PC-3 (cell line): Measurements from ENCODE around the gene NSFL1C. TPM values are rescaled to one million over a fixed set of nuclear protein-coding genes. Genes with fewer than 3 reads are reported as not detected.
A peak's percentile ranks its signal among the peaks of the same experiment; 100 is the strongest.

Experiments
- ATAC-seq: fragments of 200-7000 bp; cut with Tn5 transposase; 2 replicates; pipeline ENCODE4 v1.9.1; 2020; ENCODE audit warnings: mild to moderate bottlenecking, moderate library complexity
- BruUV-seq: library from RNA; stranded (reverse); fragments of 400-500 nt; replicated peaks from 2 replicates; lab custom pipeline; 2021; lab: Mats Ljungman, UMichigan
- CTCF ChIA-PET: fragments of 300-600 bp; sonication (Branson Sonifier 250); formaldehyde crosslinking; loops from one replicate; lab custom pipeline; 2022; ENCODE audit warnings: antibody characterized with exemption; lab: Charles Lee
- POLR2A ChIA-PET: fragments of 300-600 bp; sonication (Branson Sonifier 250); formaldehyde crosslinking; loops from one replicate; lab custom pipeline; 2022; ENCODE audit warnings: antibody characterized with exemption; ENCODE audit not compliant: unreplicated experiment; lab: Charles Lee
- DNase-seq: peaks from one replicate; pipeline ENCODE4 v3.0.0-alpha.2; 2015
- H2AFZ ChIP-seq: fragments of 300-600 bp; sonication (generic); 2 replicates; pipeline ENCODE4 v1.6.0; 2016; ENCODE audit warnings: antibody characterized with exemption, low read length
- H3F3A ChIP-seq: fragments of 300-600 bp; sonication (generic); one replicate; pipeline ENCODE4 v1.6.0; 2017; ENCODE audit warnings: antibody characterized with exemption, low read length, control low read depth, mild to moderate bottlenecking; ENCODE audit not compliant: unreplicated experiment
- H3K27ac ChIP-seq: fragments of 300-600 bp; sonication (generic); 2 replicates; pipeline ENCODE4 v1.5.1; 2016; ENCODE audit warnings: mild to moderate bottlenecking, low read length
- H3K27me3 ChIP-seq: fragments of 300-600 bp; sonication (generic); 2 replicates; pipeline ENCODE4 v1.6.1; 2016; ENCODE audit warnings: low read length, mixed read lengths
- H3K36me3 ChIP-seq: fragments of 300-600 bp; sonication (generic); 2 replicates; pipeline ENCODE4 v1.6.1; 2016; ENCODE audit warnings: low read depth, mixed run types, low read length, mixed read lengths
- H3K4me1 ChIP-seq: fragments of 300-600 bp; sonication (generic); 2 replicates; pipeline ENCODE4 v1.5.1; 2016; ENCODE audit warnings: low read length; ENCODE audit not compliant: insufficient read depth
- H3K4me2 ChIP-seq: fragments of 300-600 bp; sonication (generic); 2 replicates; pipeline ENCODE4 v1.6.0; 2016; ENCODE audit warnings: low read length
- H3K4me3 ChIP-seq: fragments of 300-600 bp; sonication (generic); 2 replicates; pipeline ENCODE4 v1.5.1; 2016; ENCODE audit warnings: mild to moderate bottlenecking, low read length, mixed read lengths
- H3K79me2 ChIP-seq: fragments of 300-600 bp; sonication (generic); 2 replicates; pipeline ENCODE4 v1.6.1; 2017; ENCODE audit warnings: low read length, mixed read lengths
- H3K9ac ChIP-seq: fragments of 300-600 bp; sonication (generic); 2 replicates; pipeline ENCODE4 v1.6.0; 2016; ENCODE audit warnings: mild to moderate bottlenecking, low read length
- H3K9me2 ChIP-seq: fragments of 300-600 bp; sonication (generic); replicated peaks from 2 replicates; pipeline ENCODE4 v1.6.1; 2016; ENCODE audit warnings: mixed run types, low read length, mixed read lengths
- H3K9me3 ChIP-seq: fragments of 300-600 bp; sonication (generic); 2 replicates; pipeline ENCODE4 v1.6.1; 2016; ENCODE audit warnings: low read length, mixed read lengths
- H4K20me1 ChIP-seq: fragments of 300-600 bp; sonication (generic); 2 replicates; pipeline ENCODE4 v1.6.1; 2016; ENCODE audit warnings: low read length, mixed read lengths
- EZH2 ChIP-seq: fragments of 300-600 bp; sonication (generic); IDR thresholded peaks from one replicate; pipeline ENCODE4 v1.6.1; 2017; ENCODE audit warnings: antibody characterized with exemption, mild to moderate bottlenecking, low read length; ENCODE audit not compliant: unreplicated experiment
- EZH2phosphoT487 ChIP-seq: fragments of 300-600 bp; sonication (generic); IDR thresholded peaks from 2 replicates; pipeline ENCODE4 v1.6.1; 2018; ENCODE audit warnings: mild to moderate bottlenecking, antibody characterized with exemption, low read length, borderline replicate concordance
- intact Hi-C: fragments of 100-400 bp; cut with micrococcal nuclease; formaldehyde crosslinking; loops from 2 replicates; pipeline ENCODE4 v1.9.0; 2023
- total RNA-seq: library from RNA; depleted of rRNA; stranded (reverse); fragments of >200 nt; gene quantifications from 2 replicates; pipeline ENCODE4 v1.2.3, GENCODE V29; 2014
- TF ChIP-seq, protein P1 (sequence below): fragments of 300-600 bp; sonication (generic); conservative IDR thresholded peaks from 2 replicates; pipeline ENCODE4 v1.5.1; 2017; ENCODE audit warnings: antibody characterized with exemption, low read depth, mild to moderate bottlenecking, low read length

Gene NSFL1C
- total RNA-seq, 1 experiment from 2014 or later: 170 TPM

DNA sequence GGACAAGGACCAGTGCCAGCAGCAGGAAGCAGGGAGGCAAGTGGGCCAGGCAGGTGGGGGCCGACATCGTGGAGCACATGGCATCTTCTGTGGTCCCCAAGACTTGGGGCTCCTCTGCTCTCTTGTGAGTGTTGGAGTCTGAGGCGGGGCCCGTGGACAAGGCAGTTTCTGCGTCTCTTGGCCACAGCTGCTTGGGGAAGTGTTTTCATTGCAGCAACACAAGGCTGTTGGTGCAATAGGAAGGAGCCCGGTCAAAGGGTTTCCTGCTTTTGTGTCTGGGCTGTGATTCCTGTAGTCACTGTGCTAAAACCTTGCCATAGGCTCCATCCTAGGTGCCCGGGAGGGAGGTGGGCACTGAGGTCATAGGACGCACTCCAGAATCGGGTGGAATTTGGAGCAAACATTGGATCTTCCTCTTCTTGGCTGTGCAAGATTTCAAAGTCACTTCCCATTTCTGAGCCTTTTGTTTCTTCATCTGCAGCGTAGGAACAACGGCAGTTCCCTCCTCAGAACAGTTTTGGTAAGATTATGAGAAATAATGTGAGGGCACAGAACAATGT is 24.7 kb upstream of the NSFL1C start, which contains the start of gene SIRPB2:
Gene SIRPB2 (minus strand): TSS at position 140 of the 560 bp plus-strand sequence. CDS start 61 bp downstream, at position 79.
- ATAC-seq (no peak), DNase-seq (no peak)
- H3K9me2 ChIP-seq: no peaks in the 10 kb centered on the region
- BruUV-seq: no TSS peak
- no peaks in the 10 kb centered on the region for H3K9me3 ChIP-seq
- H4K20me1 ChIP-seq: no peaks in the 10 kb centered on the region
- H3K4me3 ChIP-seq: no peak within 1 kb of the TSS
- intact Hi-C loops: no loop called here
- no peaks in the 10 kb centered on the region for H3K36me3 ChIP-seq
- no peak for TF ChIP-seq EZH2
- TF ChIP-seq, protein P1, sequence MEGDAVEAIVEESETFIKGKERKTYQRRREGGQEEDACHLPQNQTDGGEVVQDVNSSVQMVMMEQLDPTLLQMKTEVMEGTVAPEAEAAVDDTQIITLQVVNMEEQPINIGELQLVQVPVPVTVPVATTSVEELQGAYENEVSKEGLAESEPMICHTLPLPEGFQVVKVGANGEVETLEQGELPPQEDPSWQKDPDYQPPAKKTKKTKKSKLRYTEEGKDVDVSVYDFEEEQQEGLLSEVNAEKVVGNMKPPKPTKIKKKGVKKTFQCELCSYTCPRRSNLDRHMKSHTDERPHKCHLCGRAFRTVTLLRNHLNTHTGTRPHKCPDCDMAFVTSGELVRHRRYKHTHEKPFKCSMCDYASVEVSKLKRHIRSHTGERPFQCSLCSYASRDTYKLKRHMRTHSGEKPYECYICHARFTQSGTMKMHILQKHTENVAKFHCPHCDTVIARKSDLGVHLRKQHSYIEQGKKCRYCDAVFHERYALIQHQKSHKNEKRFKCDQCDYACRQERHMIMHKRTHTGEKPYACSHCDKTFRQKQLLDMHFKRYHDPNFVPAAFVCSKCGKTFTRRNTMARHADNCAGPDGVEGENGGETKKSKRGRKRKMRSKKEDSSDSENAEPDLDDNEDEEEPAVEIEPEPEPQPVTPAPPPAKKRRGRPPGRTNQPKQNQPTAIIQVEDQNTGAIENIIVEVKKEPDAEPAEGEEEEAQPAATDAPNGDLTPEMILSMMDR: no peak
- TF ChIP-seq EZH2phosphoT487: no peak
- no peak within 1 kb of the TSS for H3K9ac ChIP-seq
- ChIA-PET CTCF (no interaction called here), POLR2A (no interaction called here)
- H3K4me2 ChIP-seq: peak within 1 kb of the TSS; percentile 28; the same call in 1 of the 2 replicates
- H3K79me2 ChIP-seq: no peaks in the 10 kb centered on the region
- 0 out of 2 replicates have a peak within 1 kb of the TSS, but pooled peaks have one; percentile 16 for H2AFZ ChIP-seq
- H3F3A ChIP-seq: no peaks in the 10 kb centered on the region
- H3K27ac ChIP-seq: peak within 1 kb of the TSS; percentile 45; the same call in 1 of the 2 replicates
- H3K4me1 ChIP-seq: peaks cover 33% of the 10 kb centered on the region
- no peaks in the 10 kb centered on the region for H3K27me3 ChIP-seq

DNA sequence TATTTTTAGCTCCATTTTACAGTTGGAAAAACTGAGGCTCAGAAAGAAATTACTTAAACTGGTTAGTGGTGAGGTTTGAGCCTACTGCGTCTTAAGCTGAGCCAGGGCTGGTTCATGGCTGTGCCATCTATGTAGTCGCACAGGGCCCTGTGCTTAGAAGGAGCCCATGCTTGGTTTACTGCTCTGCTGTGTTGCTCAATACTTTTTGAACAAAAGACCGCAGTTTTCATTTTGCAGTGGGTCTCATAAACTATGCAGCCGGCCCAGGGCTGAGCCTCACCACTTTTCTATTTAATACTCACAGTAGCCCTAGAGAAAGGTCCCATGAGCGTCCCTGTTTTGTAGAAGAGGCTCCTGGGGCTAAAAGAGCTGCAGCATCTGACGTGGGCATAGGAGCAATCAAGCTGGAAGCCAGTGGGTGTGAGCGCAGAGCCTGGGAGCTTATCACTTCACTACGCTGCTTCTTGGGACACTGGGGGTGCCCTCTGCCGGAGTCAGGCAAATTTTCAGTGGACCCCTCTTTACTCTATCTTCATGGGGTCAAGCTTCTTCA is 24.1 kb upstream of the NSFL1C start:
- POLR2A ChIA-PET: no interaction called here
- TF ChIP-seq, protein P1: no peak
- no peak for TF ChIP-seq EZH2
- Histone ChIP-seq H3F3A (no peaks in the 10 kb centered on the region), H3K4me1 (peaks cover 33% of the 10 kb centered on the region), H3K36me3 (no peaks in the 10 kb centered on the region), H3K79me2 (no peaks in the 10 kb centered on the region), H3K27me3 (no peaks in the 10 kb centered on the region), H3K9me3 (no peaks in the 10 kb centered on the region), H4K20me1 (no peaks in the 10 kb centered on the region), H3K9me2 (no peaks in the 10 kb centered on the region), H3K4me3 (no peak overlapping the region), H3K27ac (peak overlapping the region; percentile 45; the same call in 1 of the 2 replicates), H3K9ac (no peak overlapping the region), H3K4me2 (no peak overlapping the region), H2AFZ (no peak overlapping the region)
- DNase-seq: no peak
- intact Hi-C loops: no loop called here
- CTCF ChIA-PET: interaction anchor here (1.0 to 1.3 kb wide), 2 partner anchors 12 to 13 kb away, joined by 3 to 6 read pairs; no protein-coding TSS in a partner anchor
- BruUV-seq: no TSS peak
- no peak for ATAC-seq
